Left ventricle myocardium inferior (tissue), 1 donor: ENCODE results near the gene PHF19. TPM values are rescaled to one million over a fixed set of nuclear protein-coding genes. Genes with fewer than 3 reads are reported as not detected.

Experiments used
- DNase-seq: peaks from one replicate; pipeline ENCODE4 v3.0.0-alpha.2; 2020
- H3K27ac ChIP-seq: fragments of 200-600 bp; replicated peaks from 2 replicates; pipeline ENCODE4 v1.8.0; 2021
- H3K27me3 ChIP-seq: fragments of 200-600 bp; 2 replicates; pipeline ENCODE4 v1.8.0; 2021; ENCODE audit warnings: low read depth
- H3K36me3 ChIP-seq: fragments of 200-600 bp; 2 replicates; pipeline ENCODE4 v1.8.0; 2021
- H3K4me1 ChIP-seq: fragments of 200-600 bp; 2 replicates; pipeline ENCODE4 v1.8.0; 2021
- H3K4me3 ChIP-seq: fragments of 200-600 bp; 2 replicates; pipeline ENCODE4 v1.8.0; 2021; ENCODE audit warnings: mild to moderate bottlenecking, moderate library complexity
- H3K9me3 ChIP-seq: fragments of 200-600 bp; replicated peaks from 2 replicates; pipeline ENCODE4 v1.8.0; 2021
- intact Hi-C: fragments of 100-400 bp; cut with micrococcal nuclease; formaldehyde crosslinking; loops from one replicate; pipeline ENCODE4 v1.11.0; 2022
- total RNA-seq: library from RNA; stranded (reverse); fragmentation: NEBNext Ultra II Directional; extraction: Animal tissue kit (Norgen Biotek cat#: 25700); gene quantifications from one replicate; pipeline ENCODE4 v1.2.1, GENCODE V29; 2021
- TF ChIP-seq, protein P1 (sequence below): fragments of 200-600 bp; IDR thresholded peaks from 2 replicates; pipeline ENCODE4 v1.8.0; 2021; ENCODE audit warnings: antibody characterized with exemption, mild to moderate bottlenecking, borderline replicate concordance
- donor health status: DM: no; HTN: yes; CAD: no; lungs with severe emphysema.

PHF19 gene
- total RNA-seq, 1 donor from 2014 or later: 13.0 TPM

DNA sequence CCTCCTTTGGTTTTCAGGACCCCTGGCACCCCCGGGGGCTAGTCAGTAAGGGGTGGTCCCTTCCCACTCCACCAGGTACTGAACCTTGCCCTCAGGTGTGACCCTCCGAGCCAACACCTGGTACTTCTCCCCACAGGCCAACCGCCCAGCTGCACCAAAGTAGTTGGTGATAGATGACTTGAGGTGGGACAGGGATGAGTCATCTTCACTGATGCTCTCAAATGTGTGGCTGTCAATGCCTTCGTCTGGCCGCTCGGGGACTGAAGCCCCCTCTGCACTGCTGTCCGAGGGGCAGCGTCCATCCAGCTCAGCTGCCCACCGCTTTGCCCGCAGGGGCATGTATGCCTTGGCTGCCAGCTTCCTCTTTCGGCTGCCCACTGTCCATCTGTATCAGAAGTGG lies 19.1 kb downstream of the PHF19 start:
- peaks cover 36% of the 10 kb centered on the region for H3K36me3 ChIP-seq
- H3K4me3 ChIP-seq: no peak overlapping the region
- TF ChIP-seq, protein P1, sequence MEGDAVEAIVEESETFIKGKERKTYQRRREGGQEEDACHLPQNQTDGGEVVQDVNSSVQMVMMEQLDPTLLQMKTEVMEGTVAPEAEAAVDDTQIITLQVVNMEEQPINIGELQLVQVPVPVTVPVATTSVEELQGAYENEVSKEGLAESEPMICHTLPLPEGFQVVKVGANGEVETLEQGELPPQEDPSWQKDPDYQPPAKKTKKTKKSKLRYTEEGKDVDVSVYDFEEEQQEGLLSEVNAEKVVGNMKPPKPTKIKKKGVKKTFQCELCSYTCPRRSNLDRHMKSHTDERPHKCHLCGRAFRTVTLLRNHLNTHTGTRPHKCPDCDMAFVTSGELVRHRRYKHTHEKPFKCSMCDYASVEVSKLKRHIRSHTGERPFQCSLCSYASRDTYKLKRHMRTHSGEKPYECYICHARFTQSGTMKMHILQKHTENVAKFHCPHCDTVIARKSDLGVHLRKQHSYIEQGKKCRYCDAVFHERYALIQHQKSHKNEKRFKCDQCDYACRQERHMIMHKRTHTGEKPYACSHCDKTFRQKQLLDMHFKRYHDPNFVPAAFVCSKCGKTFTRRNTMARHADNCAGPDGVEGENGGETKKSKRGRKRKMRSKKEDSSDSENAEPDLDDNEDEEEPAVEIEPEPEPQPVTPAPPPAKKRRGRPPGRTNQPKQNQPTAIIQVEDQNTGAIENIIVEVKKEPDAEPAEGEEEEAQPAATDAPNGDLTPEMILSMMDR: no peak

DNA sequence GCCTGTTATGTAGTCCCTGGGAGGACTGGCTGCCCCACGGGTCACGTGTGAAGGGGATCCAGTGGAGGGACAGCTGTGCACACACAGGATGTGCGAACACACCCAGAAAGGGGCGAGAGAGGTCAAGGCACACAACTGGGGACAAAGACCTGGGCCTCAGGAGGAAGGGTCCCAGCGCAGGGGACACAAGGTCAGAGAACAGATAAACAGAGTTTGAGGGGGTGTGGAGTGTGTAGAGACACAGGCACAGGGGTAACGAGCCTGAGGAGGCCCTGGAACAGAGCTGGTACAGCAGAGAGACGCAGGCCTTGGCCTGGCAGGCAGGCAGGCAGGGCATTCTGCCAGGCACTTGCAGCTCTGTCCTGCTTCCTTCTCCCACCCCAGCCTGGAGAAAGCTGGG lies 19.5 kb downstream of the PHF19 start:
- no peak for DNase-seq
- intact Hi-C loops: no loop called here
- peaks cover 35% of the 10 kb centered on the region for H3K36me3 ChIP-seq
- H3K4me1 ChIP-seq: peaks cover 7% of the 10 kb centered on the region
- TF ChIP-seq, protein P1: no peak
- H3K27me3 ChIP-seq: no peaks in the 10 kb centered on the region
- no peak overlapping the region for H3K27ac ChIP-seq
- H3K9me3 ChIP-seq: no peaks in the 10 kb centered on the region
- H3K4me3 ChIP-seq: no peak overlapping the region

More for the DNA sequence above, 19.1 kb downstream of the PHF19 start:
- H3K4me1 ChIP-seq: peaks cover 7% of the 10 kb centered on the region
- no peaks in the 10 kb centered on the region for H3K27me3 ChIP-seq
- no peaks in the 10 kb centered on the region for H3K9me3 ChIP-seq
- intact Hi-C loops: no loop called here
- H3K27ac ChIP-seq: no peak overlapping the region
- DNase-seq: no peak

DNA sequence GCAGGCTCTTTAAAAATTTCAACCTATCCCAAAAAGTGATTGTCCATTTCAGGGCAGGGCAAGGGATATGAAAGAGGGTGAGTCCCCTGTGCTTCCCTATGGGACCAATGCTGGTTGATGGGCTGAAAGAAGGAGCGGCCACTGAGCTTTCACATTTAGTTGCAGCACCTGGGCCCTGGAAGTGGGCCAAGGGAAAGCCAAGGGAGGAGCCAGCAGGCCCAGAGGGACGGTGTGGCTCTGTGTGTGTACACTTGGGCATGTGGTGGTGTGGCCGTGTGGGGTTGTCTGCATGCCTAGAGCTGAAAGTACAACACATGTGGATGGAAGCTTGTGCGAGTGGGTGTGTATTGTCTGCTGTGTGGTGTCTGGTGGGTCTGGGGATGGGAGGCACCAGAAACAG lies 20.3 kb downstream of the PHF19 start:
- DNase-seq: no peak
- H3K9me3 ChIP-seq: no peaks in the 10 kb centered on the region
- TF ChIP-seq, protein P1: no peak
- H3K4me1 ChIP-seq: peaks cover 7% of the 10 kb centered on the region
- H3K27ac ChIP-seq: no peak overlapping the region
- intact Hi-C loops: no loop called here
- H3K4me3 ChIP-seq: no peak overlapping the region
- peaks cover 32% of the 10 kb centered on the region for H3K36me3 ChIP-seq
- H3K27me3 ChIP-seq: no peaks in the 10 kb centered on the region

DNA sequence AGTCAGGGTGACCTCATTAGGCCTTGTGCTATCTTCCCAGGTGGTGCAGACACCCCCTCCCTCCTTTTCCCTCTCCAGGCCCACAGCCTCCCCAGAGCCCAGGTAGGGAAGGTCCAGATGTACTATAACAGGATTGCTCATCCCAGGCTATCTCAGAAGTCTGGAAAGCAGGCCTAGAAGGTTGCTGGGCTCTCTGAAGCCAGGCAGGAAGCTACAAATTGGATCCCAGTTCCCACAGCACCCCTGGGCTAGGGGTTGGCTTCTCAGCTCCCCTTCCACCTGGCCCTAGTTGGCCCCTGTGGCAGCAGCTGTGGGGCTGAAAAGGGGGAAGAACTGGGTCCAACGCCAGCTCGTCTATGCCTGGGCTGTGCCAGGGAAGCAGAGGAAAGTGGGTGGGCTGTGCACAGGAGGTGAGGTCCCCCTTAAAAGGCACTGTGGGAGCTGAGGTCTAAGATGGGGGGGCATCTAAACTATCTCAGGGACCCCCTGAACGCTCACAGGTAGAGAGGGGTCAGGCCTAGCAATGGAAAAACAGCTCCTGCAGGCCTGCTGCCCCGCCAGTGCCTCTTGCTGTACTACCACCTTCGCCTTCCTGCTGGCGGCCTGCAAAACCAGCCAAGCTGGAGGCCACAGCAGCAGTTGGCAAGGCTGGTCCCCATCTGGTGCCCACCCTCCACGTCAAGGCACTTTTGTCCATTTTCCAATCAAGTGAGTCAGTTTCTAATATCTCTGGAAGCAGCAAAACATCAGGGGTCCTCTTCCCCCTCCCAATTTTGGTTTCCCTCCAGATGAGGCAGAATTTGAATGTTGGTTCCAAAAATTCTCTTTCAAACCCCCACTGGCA lies 20.9 kb downstream of the PHF19 start:
- TF ChIP-seq, protein P1: no peak
- Histone ChIP-seq H3K27ac (no peak overlapping the region), H3K4me1 (peaks cover 7% of the 10 kb centered on the region), H3K9me3 (no peaks in the 10 kb centered on the region), H3K36me3 (peaks cover 36% of the 10 kb centered on the region), H3K27me3 (no peaks in the 10 kb centered on the region), H3K4me3 (no peak overlapping the region)
- intact Hi-C loops: no loop called here
- DNase-seq: no peak

DNA sequence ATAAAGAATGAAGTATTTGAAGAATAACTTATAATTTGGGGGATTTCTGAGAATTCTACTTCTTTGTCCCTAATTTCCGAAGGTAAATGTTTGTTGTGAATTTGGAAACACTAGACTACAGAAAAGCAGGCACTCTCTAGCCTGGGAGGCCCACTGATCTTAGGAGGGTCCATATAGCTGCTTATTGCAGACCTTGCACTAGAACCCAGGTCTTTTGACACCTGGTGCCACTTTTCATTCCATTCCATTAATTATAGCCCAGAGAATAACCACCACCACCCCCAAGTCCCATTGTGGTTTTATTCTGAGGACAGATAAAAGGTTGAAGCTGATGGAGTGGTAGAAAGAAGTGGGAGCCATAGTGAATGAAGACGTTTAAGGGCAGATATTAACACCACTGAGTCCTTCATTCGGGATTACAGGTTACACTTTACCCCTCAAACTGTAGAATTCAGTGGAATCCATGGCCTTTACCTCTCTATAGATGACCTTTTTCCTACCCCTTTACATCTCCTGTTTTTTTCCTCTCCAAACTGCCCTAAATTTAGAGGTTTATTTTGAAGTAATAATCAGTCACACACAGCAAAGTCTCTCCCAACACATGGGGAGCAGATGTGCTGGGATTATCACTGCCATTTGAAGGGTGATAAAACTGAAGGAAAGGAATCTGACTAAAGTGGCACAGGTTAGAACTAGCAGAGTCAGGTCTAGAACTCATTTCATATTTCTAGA lies 22.2 kb downstream of the PHF19 start:
- Histone ChIP-seq H3K4me1 (peaks cover 7% of the 10 kb centered on the region), H3K9me3 (no peaks in the 10 kb centered on the region), H3K4me3 (no peak overlapping the region), H3K27me3 (no peaks in the 10 kb centered on the region), H3K27ac (no peak overlapping the region), H3K36me3 (peaks cover 24% of the 10 kb centered on the region)
- intact Hi-C loops: no loop called here
- TF ChIP-seq, protein P1: no peak
- DNase-seq: no peak
